HEK293 (cell line): ENCODE measurements around the gene L3MBTL1.

Experiments
- MEIS1 ChIP-seq: sonication (generic); formaldehyde crosslinking; IDR thresholded peaks from 2 replicates; pipeline ENCODE4 v1.8.1; 2022; ENCODE audit warnings: missing genetic modification reagents, mild to moderate bottlenecking, borderline replicate concordance
- SP7 ChIP-seq: fragments of 450-650 bp; formaldehyde crosslinking; IDR thresholded peaks from 2 replicates; pipeline ENCODE4 v1.5.1; 2016; ENCODE audit warnings: missing biosample characterization, missing genetic modification characterization
- ZBTB17 ChIP-seq: fragments of 450-650 bp; formaldehyde crosslinking; IDR thresholded peaks from 2 replicates; pipeline ENCODE4 v1.5.1; 2016; ENCODE audit warnings: missing biosample characterization, missing genetic modification characterization
- ZNF121 ChIP-seq: fragments of 450-650 bp; formaldehyde crosslinking; IDR thresholded peaks from 2 replicates; pipeline ENCODE4 v1.5.1; 2016; ENCODE audit warnings: missing biosample characterization, missing genetic modification characterization
- ZNF423 ChIP-seq: fragments of 450-650 bp; formaldehyde crosslinking; IDR thresholded peaks from 2 replicates; pipeline ENCODE4 v1.5.1; 2016; ENCODE audit warnings: missing biosample characterization, missing genetic modification characterization
- ZNF777 ChIP-seq: fragments of 450-650 bp; formaldehyde crosslinking; IDR thresholded peaks from 2 replicates; pipeline ENCODE4 v1.5.1; 2017; ENCODE audit warnings: missing biosample characterization, missing genetic modification characterization, borderline replicate concordance
- TF ChIP-seq, protein P1 (sequence below): fragments of 450-650 bp; formaldehyde crosslinking; IDR thresholded peaks from 2 replicates; pipeline ENCODE4 v1.5.1; 2016; ENCODE audit warnings: missing biosample characterization, missing genetic modification characterization, low read depth
- TF ChIP-seq, protein P2 (sequence below): fragments of 450-650 bp; formaldehyde crosslinking; IDR thresholded peaks from 2 replicates; pipeline ENCODE4 v1.5.1; 2016; ENCODE audit warnings: missing biosample characterization, missing genetic modification characterization

Gene L3MBTL1

DNA sequence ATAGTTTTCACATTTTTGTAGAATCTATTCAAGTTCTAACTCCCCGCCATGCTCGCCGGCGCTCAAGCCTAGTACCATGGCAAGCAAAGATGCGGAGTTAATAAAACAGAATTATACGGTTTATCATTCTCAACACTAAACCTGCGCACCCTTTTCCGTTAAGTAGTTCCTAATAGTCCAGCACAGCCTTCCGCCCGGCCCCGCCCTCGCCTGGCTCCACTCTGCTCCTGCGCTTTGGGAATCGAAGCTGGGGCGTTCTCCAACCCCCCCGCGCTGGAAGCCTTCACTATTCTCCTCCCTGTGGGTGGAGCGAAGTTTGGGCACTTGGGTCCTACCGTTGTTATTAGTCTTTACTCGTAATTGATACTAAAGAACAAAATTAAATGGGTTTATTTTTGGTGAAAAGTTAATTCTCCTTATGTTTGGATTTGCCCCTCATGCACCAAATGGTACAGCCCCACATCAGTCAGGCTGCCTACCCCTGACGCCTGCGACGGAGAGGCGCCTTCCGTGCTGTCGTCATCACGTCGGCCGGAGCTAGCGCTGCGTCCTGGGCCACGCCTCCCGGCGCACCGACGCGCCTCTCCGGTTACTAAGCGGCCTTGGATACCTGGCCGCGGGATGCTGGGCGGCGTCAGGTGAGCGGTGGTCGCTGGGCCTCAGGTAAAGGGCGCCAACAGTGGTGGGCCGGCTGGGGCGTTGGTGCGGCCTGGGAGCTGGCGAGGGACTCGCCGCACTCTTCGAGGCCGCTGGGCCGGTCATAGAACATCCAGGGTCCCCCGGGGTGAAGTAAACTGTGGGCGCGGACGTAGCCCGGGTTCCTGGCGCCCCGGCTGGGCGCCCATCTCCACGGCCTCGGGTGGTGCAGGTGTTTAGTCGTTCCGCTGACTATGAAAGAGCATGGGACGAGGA, 83.2 kb downstream of the L3MBTL1 start, which contains the start of gene IFT52 (continued):
- TF ChIP-seq ZNF121 (tag by site-specific recombination) = no peak
- TF ChIP-seq, protein P1, sequence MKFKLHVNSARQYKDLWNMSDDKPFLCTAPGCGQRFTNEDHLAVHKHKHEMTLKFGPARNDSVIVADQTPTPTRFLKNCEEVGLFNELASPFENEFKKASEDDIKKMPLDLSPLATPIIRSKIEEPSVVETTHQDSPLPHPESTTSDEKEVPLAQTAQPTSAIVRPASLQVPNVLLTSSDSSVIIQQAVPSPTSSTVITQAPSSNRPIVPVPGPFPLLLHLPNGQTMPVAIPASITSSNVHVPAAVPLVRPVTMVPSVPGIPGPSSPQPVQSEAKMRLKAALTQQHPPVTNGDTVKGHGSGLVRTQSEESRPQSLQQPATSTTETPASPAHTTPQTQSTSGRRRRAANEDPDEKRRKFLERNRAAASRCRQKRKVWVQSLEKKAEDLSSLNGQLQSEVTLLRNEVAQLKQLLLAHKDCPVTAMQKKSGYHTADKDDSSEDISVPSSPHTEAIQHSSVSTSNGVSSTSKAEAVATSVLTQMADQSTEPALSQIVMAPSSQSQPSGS (tag by site-specific recombination) = peak; percentile 82
- no peak for TF ChIP-seq MEIS1 (CRISPR knock-in tag)
- no peak for TF ChIP-seq ZNF777 (tag by site-specific recombination)
- TF ChIP-seq, protein P2, sequence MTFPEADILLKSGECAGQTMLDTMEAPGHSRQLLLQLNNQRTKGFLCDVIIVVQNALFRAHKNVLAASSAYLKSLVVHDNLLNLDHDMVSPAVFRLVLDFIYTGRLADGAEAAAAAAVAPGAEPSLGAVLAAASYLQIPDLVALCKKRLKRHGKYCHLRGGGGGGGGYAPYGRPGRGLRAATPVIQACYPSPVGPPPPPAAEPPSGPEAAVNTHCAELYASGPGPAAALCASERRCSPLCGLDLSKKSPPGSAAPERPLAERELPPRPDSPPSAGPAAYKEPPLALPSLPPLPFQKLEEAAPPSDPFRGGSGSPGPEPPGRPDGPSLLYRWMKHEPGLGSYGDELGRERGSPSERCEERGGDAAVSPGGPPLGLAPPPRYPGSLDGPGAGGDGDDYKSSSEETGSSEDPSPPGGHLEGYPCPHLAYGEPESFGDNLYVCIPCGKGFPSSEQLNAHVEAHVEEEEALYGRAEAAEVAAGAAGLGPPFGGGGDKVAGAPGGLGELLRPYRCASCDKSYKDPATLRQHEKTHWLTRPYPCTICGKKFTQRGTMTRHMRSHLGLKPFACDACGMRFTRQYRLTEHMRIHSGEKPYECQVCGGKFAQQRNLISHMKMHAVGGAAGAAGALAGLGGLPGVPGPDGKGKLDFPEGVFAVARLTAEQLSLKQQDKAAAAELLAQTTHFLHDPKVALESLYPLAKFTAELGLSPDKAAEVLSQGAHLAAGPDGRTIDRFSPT (tag by site-specific recombination) = no peak
- peak; percentile 44; the same call in 1 of the 2 replicates for TF ChIP-seq ZBTB17 (tag by site-specific recombination)
- TF ChIP-seq SP7 (tag by site-specific recombination) = peak; percentile 80
- TF ChIP-seq ZNF423 = no peak
